Fibroblast of lung (primary cell): ENCODE results near the gene EZR.

Experiments
- CTCF ChIP-seq, 2 donors: IDR thresholded peaks in 1 of 2; conservative IDR thresholded peaks in 1 of 2; 1 replicate in 1 of 2; 2 replicates in 1 of 2; pipeline ENCODE4 v1.5.1; 2011 to 2012; ENCODE audit warnings: low read length in 2 of 2, control low read depth in 1 of 2, inconsistent platforms in 1 of 2, low read depth in 1 of 2, mild to moderate bottlenecking in 1 of 2
- EZH2 ChIP-seq: IDR thresholded peaks from 2 replicates; pipeline ENCODE4 v1.5.1; 2012; ENCODE audit warnings: low read length, control low read depth, mild to moderate bottlenecking; ENCODE audit errors: missing control alignments

- no peak for TF ChIP-seq CTCF (conservative IDR thresholded peaks at IDR 0.05 in 1 of 2, IDR thresholded peaks at IDR 0.05 in 1 of 2; ENCODE audit: low read depth in 1 of 2, low read length in 2 of 2)
- TF ChIP-seq EZH2 = no peak
Observed at GRCh38 chr6:158799051-158799792, 19.9 kb downstream of the EZR start.
